Esophagus squamous epithelium (tissue), 5 donors: ENCODE measurements around the gene DIS3. TPM values are rescaled to one million over a fixed set of nuclear protein-coding genes. Genes with fewer than 3 reads are reported as not detected.

ENCODE experiments used
- DNase-seq: peaks from one replicate; lab custom pipeline; 2025; lab: John Stamatoyannopoulos, UW
- H3K27ac ChIP-seq, 4 donors: fragments of 200-600 bp; sonication (generic); one replicate each; pipeline ENCODE4 v1.5.1; 2016 to 2019; ENCODE audit warnings: mild to moderate bottlenecking in 1 of 4
- H3K27me3 ChIP-seq, 4 donors: fragments of 200-600 bp; sonication (generic); 1 replicate in 3 of 4; 2 replicates in 1 of 4; pipeline versions ENCODE4 v1.5.1 to v1.6.0; 2017 to 2021; ENCODE audit warnings: antibody characterized with exemption in 1 of 4
- H3K36me3 ChIP-seq, 3 donors: fragments of 200-600 bp; sonication (generic); one replicate each; pipeline ENCODE4 v1.5.1; 2016 to 2019
- H3K4me1 ChIP-seq, 3 donors: fragments of 200-600 bp; sonication (generic); one replicate each; pipeline ENCODE4 v1.5.1; 2017 to 2019
- H3K4me3 ChIP-seq, 4 donors: fragments of 200-600 bp; sonication (generic); 1 replicate in 3 of 4; 2 replicates in 1 of 4; pipeline ENCODE4 v1.5.1; 2016 to 2019; ENCODE audit warnings: mild to moderate bottlenecking in 2 of 4, moderate library complexity in 1 of 4
- H3K9me3 ChIP-seq, 3 donors: fragments of 200-600 bp; sonication (generic); one replicate each; pipeline ENCODE4 v1.5.1; 2016 to 2019
- CTCF ChIP-seq, 6 experiments: fragments of 450-650 bp in 4 of 6; fragments of 200-600 bp in 2 of 6; sonication (generic) in 2 of 6; IDR thresholded peaks; one replicate each; pipeline ENCODE4 v1.5.1; 2016 to 2019; ENCODE audit warnings: antibody characterized with exemption in 6 of 6, mild to moderate bottlenecking in 4 of 6, moderate library complexity in 4 of 6
- POLR2A ChIP-seq, 4 donors: fragments of 450-650 bp; IDR thresholded peaks; one replicate each; pipeline ENCODE4 v1.6.1; 2017; ENCODE audit warnings: antibody characterized with exemption in 4 of 4, mild to moderate bottlenecking in 4 of 4, moderate library complexity in 3 of 4
- WGBS, 2 donors: methylation state at CpG; one replicate each; pipeline ENCODE4 v1.1.5; 2018; 5-methylcytosine and 5-hydroxymethylcytosine counted together
- intact Hi-C: fragments of 100-400 bp; cut with DNase I; formaldehyde crosslinking; loops from one replicate; pipeline ENCODE4 v1.15.0; 2022
- total RNA-seq, 4 donors: library from RNA; depleted of rRNA; stranded (reverse); fragments of >200 nt; gene quantifications; one replicate each; pipeline ENCODE4 v1.1.0, GENCODE V29; 2016
- donor health status: DM: yes; HTN: yes; CAD: no.

The DIS3 gene
- total RNA-seq, 4 donors from 2014 or later = 21.0 to 36.7 (median 32.5) TPM

- intact Hi-C loops = no loop called here
- DNase-seq = no peak
- Histone ChIP-seq H3K27me3 (no peaks in the 10 kb centered on the region), H3K9me3 (no peaks in the 10 kb centered on the region), H3K36me3 (peaks cover 0 to 80% (median 0%) of the 10 kb centered on the region in 3 donors), H3K4me3 (no peak overlapping the region), H3K27ac (no peak overlapping the region), H3K4me1 (no peaks in the 10 kb centered on the region)
- TF ChIP-seq CTCF (IDR thresholded peaks at IDR 0.05) (no peak), POLR2A (IDR thresholded peaks at IDR 0.05) (no peak)
- WGBS, 2 donors = 67 to 72% methylated on average over 1 of the region's 1 CpG
Measured at GRCh38 chr13:72745260-72745659, 36.4 kb downstream of the DIS3 start.

GRCh38 chr13:72740015-72740414 is 41.7 kb downstream of the DIS3 start:
- Histone ChIP-seq H3K9me3 (no peaks in the 10 kb centered on the region), H3K27ac (no peak overlapping the region), H3K27me3 (no peaks in the 10 kb centered on the region), H3K4me1 (no peaks in the 10 kb centered on the region), H3K4me3 (no peak overlapping the region), H3K36me3 (peaks cover 0 to 78% (median 0%) of the 10 kb centered on the region in 3 donors)
- WGBS, 2 donors = 78 to 89% methylated on average over 1 of the region's 1 CpG
- TF ChIP-seq POLR2A (IDR thresholded peaks at IDR 0.05) (no peak), CTCF (IDR thresholded peaks at IDR 0.05) (no peak)
- intact Hi-C loops = no loop called here
- no peak for DNase-seq

GRCh38 chr13:72737033-72737432 is 44.7 kb downstream of the DIS3 start:
- TF ChIP-seq CTCF (IDR thresholded peaks at IDR 0.05) = no peak
- TF ChIP-seq POLR2A (IDR thresholded peaks at IDR 0.05) = no peak
- DNase-seq = no peak
- Histone ChIP-seq H3K4me1 (no peaks in the 10 kb centered on the region), H3K27me3 (no peaks in the 10 kb centered on the region), H3K36me3 (peaks cover 0 to 82% (median 0%) of the 10 kb centered on the region in 3 donors), H3K4me3 (no peak overlapping the region), H3K27ac (no peak overlapping the region), H3K9me3 (no peaks in the 10 kb centered on the region)
- WGBS, 2 donors = 94 to 95% methylated on average over 3 of the region's 3 CpGs
- intact Hi-C loops = no loop called here

- intact Hi-C loops = no loop called here
- H3K4me3 ChIP-seq = peak overlapping the region; percentile 73 to 89 (median 80)
- no peaks in the 10 kb centered on the region for H3K9me3 ChIP-seq
- H3K36me3 ChIP-seq = peaks cover 0 to 14% (median 0%) of the 10 kb centered on the region in 3 donors
- TF ChIP-seq CTCF (IDR thresholded peaks at IDR 0.05) (no peak), POLR2A (IDR thresholded peaks at IDR 0.05) (no peak)
- peak overlapping the region; percentile 46 to 87 (median 82) for H3K27ac ChIP-seq
- H3K27me3 ChIP-seq = no peaks in the 10 kb centered on the region
- peaks cover 3 to 35% (median 17%) of the 10 kb centered on the region in 3 donors for H3K4me1 ChIP-seq
- DNase-seq = no peak
- 2 to 3% methylated on average over 3 of the region's 3 CpGs for WGBS, 2 donors
Measured at GRCh38 chr13:72728290-72728605, 53.5 kb downstream of the DIS3 start.

GRCh38 chr13:72727417-72728289 is 54.0 kb downstream of the DIS3 start, which contains the start of the genes BORA and MZT1:
Gene BORA (plus strand): TSS chr13:72727923. CDS start chr13:72728941, 1,018 bp downstream.
Gene MZT1 (minus strand): TSS chr13:72727629. CDS start chr13:72727602, 27 bp downstream.
- TF ChIP-seq POLR2A (IDR thresholded peaks at IDR 0.05) (peak in 1 of 4 donors; percentile 42), CTCF (IDR thresholded peaks at IDR 0.05) (no peak)
- intact Hi-C loops = no loop called here
- peak within 1 kb of the TSS; percentile 73 to 89 (median 80) for H3K4me3 ChIP-seq
- H3K27ac ChIP-seq = peak within 1 kb of the TSS; percentile 67 to 87 (median 82)
- peaks cover 0 to 8% (median 0%) of the 10 kb centered on the region in 3 donors for H3K36me3 ChIP-seq
- 0% methylated on average over 8 to 28 of the region's 71 CpGs for WGBS, 2 donors
- H3K4me1 ChIP-seq = peaks cover 3 to 35% (median 17%) of the 10 kb centered on the region in 3 donors
- H3K9me3 ChIP-seq = no peaks in the 10 kb centered on the region
- H3K27me3 ChIP-seq = no peaks in the 10 kb centered on the region
- peak; percentile 85 for DNase-seq
